ENCODE results near the gene CCNL2. TPM values are rescaled to one million over a fixed set of nuclear protein-coding genes. Genes with fewer than 3 reads are reported as not detected.
A peak's percentile ranks its signal among the peaks of the same experiment; 100 is the strongest.

Gene CCNL2
- total RNA-seq, 1 experiment from 2014 or later, result 142 TPM

DNA sequence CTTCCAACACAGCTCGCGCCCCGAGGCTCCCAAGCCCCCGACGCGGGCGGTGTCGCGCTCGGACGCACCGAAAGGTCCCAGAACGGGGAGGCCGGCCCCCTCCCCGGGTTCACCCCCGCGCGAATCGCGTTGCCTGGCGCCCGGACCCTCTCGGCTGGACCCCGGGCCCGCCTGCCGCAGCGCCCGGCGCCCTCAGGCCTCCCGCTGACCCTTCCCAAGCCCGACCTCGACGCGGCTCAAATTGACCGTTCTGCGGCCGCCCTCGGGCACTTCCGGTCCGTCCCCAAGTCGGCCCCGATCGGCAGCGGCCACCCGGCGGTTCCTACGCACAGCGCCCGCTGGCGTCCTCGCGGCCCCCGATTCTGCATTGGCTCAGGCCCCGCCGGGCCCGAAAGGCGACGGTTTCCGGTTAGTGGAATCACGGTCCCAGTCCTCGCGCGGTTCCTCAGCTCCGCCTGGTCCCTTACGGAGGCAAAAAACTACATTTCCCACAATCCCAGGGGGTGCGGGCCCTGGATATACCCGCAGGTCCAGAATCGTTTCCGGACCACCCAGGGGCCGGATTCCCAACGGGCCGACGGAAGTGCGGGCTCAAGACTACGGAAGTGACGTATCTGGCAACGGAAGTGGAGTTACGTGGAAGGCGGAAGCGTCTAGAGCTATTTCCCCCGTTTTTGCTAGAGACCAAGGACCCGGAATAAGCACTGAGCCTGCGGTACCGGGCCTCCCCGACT, 24.0 kb downstream of the CCNL2 start, which contains the start of gene AURKAIP1 (continued):
- TF ChIP-seq, protein P1, sequence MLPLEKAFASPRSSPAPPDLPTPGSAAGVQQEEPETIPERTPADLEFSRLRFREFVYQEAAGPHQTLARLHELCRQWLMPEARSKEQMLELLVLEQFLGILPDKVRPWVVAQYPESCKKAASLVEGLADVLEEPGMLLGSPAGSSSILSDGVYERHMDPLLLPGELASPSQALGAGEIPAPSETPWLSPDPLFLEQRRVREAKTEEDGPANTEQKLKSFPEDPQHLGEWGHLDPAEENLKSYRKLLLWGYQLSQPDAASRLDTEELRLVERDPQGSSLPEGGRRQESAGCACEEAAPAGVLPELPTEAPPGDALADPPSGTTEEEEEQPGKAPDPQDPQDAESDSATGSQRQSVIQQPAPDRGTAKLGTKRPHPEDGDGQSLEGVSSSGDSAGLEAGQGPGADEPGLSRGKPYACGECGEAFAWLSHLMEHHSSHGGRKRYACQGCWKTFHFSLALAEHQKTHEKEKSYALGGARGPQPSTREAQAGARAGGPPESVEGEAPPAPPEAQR (CRISPR knock-in tag; IDR thresholded peaks at IDR 0.05), result no peak
- TF ChIP-seq, protein P2, sequence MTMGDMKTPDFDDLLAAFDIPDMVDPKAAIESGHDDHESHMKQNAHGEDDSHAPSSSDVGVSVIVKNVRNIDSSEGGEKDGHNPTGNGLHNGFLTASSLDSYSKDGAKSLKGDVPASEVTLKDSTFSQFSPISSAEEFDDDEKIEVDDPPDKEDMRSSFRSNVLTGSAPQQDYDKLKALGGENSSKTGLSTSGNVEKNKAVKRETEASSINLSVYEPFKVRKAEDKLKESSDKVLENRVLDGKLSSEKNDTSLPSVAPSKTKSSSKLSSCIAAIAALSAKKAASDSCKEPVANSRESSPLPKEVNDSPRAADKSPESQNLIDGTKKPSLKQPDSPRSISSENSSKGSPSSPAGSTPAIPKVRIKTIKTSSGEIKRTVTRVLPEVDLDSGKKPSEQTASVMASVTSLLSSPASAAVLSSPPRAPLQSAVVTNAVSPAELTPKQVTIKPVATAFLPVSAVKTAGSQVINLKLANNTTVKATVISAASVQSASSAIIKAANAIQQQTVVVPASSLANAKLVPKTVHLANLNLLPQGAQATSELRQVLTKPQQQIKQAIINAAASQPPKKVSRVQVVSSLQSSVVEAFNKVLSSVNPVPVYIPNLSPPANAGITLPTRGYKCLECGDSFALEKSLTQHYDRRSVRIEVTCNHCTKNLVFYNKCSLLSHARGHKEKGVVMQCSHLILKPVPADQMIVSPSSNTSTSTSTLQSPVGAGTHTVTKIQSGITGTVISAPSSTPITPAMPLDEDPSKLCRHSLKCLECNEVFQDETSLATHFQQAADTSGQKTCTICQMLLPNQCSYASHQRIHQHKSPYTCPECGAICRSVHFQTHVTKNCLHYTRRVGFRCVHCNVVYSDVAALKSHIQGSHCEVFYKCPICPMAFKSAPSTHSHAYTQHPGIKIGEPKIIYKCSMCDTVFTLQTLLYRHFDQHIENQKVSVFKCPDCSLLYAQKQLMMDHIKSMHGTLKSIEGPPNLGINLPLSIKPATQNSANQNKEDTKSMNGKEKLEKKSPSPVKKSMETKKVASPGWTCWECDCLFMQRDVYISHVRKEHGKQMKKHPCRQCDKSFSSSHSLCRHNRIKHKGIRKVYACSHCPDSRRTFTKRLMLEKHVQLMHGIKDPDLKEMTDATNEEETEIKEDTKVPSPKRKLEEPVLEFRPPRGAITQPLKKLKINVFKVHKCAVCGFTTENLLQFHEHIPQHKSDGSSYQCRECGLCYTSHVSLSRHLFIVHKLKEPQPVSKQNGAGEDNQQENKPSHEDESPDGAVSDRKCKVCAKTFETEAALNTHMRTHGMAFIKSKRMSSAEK (CRISPR knock-in tag; IDR thresholded peaks at IDR 0.05; ENCODE audit: borderline replicate concordance), result no peak
- TF ChIP-seq TEAD1 (CRISPR knock-in tag; IDR thresholded peaks at IDR 0.05) (no peak; the same call in 1 of the 2 replicates), NR1H2 (CRISPR knock-in tag; IDR thresholded peaks at IDR 0.05) (no peak), KAT7 (CRISPR knock-in tag; IDR thresholded peaks at IDR 0.05; ENCODE audit: borderline replicate concordance) (peak; percentile 96), CREB1 (CRISPR knock-in tag; IDR thresholded peaks at IDR 0.05) (peak; percentile 23; the same call in 1 of the 2 replicates), ZNF263 (CRISPR knock-in tag; IDR thresholded peaks at IDR 0.05; ENCODE audit: low read depth) (no peak), ESRRA (CRISPR knock-in tag; IDR thresholded peaks at IDR 0.05; ENCODE audit: borderline replicate concordance) (peak; percentile 62; the same call in 1 of the 2 replicates), ZBTB21 (CRISPR knock-in tag; IDR thresholded peaks at IDR 0.05; ENCODE audit: borderline replicate concordance) (no peak), NR3C1 (CRISPR knock-in tag; conservative IDR thresholded peaks at IDR 0.05; ENCODE audit: low read depth) (no peak)
- TF ChIP-seq, protein P3, sequence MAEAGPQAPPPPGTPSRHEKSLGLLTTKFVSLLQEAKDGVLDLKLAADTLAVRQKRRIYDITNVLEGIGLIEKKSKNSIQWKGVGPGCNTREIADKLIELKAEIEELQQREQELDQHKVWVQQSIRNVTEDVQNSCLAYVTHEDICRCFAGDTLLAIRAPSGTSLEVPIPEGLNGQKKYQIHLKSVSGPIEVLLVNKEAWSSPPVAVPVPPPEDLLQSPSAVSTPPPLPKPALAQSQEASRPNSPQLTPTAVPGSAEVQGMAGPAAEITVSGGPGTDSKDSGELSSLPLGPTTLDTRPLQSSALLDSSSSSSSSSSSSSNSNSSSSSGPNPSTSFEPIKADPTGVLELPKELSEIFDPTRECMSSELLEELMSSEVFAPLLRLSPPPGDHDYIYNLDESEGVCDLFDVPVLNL (CRISPR knock-in tag; IDR thresholded peaks at IDR 0.05; ENCODE audit: borderline replicate concordance, low read depth), result no peak; the same call in 1 of the 2 replicates
- TF ChIP-seq, protein P4, sequence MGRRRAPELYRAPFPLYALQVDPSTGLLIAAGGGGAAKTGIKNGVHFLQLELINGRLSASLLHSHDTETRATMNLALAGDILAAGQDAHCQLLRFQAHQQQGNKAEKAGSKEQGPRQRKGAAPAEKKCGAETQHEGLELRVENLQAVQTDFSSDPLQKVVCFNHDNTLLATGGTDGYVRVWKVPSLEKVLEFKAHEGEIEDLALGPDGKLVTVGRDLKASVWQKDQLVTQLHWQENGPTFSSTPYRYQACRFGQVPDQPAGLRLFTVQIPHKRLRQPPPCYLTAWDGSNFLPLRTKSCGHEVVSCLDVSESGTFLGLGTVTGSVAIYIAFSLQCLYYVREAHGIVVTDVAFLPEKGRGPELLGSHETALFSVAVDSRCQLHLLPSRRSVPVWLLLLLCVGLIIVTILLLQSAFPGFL (CRISPR knock-in tag; IDR thresholded peaks at IDR 0.05; ENCODE audit: borderline replicate concordance), result peak; percentile 17; the same call in 1 of the 2 replicates
- TF ChIP-seq, protein P5, sequence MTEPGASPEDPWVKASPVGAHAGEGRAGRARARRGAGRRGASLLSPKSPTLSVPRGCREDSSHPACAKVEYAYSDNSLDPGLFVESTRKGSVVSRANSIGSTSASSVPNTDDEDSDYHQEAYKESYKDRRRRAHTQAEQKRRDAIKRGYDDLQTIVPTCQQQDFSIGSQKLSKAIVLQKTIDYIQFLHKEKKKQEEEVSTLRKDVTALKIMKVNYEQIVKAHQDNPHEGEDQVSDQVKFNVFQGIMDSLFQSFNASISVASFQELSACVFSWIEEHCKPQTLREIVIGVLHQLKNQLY (CRISPR knock-in tag; IDR thresholded peaks at IDR 0.05), result no peak
- TF ChIP-seq, protein P6, sequence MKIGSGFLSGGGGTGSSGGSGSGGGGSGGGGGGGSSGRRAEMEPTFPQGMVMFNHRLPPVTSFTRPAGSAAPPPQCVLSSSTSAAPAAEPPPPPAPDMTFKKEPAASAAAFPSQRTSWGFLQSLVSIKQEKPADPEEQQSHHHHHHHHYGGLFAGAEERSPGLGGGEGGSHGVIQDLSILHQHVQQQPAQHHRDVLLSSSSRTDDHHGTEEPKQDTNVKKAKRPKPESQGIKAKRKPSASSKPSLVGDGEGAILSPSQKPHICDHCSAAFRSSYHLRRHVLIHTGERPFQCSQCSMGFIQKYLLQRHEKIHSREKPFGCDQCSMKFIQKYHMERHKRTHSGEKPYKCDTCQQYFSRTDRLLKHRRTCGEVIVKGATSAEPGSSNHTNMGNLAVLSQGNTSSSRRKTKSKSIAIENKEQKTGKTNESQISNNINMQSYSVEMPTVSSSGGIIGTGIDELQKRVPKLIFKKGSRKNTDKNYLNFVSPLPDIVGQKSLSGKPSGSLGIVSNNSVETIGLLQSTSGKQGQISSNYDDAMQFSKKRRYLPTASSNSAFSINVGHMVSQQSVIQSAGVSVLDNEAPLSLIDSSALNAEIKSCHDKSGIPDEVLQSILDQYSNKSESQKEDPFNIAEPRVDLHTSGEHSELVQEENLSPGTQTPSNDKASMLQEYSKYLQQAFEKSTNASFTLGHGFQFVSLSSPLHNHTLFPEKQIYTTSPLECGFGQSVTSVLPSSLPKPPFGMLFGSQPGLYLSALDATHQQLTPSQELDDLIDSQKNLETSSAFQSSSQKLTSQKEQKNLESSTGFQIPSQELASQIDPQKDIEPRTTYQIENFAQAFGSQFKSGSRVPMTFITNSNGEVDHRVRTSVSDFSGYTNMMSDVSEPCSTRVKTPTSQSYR (CRISPR knock-in tag; IDR thresholded peaks at IDR 0.05), result 0 out of 2 replicates have a peak, but pooled peaks have one; percentile 69
- TF ChIP-seq, protein P7, sequence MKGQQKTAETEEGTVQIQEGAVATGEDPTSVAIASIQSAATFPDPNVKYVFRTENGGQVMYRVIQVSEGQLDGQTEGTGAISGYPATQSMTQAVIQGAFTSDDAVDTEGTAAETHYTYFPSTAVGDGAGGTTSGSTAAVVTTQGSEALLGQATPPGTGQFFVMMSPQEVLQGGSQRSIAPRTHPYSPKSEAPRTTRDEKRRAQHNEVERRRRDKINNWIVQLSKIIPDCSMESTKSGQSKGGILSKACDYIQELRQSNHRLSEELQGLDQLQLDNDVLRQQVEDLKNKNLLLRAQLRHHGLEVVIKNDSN (CRISPR knock-in tag; IDR thresholded peaks at IDR 0.05), result peak; percentile 51; the same call in 1 of the 2 replicates
- TF ChIP-seq, protein P8, sequence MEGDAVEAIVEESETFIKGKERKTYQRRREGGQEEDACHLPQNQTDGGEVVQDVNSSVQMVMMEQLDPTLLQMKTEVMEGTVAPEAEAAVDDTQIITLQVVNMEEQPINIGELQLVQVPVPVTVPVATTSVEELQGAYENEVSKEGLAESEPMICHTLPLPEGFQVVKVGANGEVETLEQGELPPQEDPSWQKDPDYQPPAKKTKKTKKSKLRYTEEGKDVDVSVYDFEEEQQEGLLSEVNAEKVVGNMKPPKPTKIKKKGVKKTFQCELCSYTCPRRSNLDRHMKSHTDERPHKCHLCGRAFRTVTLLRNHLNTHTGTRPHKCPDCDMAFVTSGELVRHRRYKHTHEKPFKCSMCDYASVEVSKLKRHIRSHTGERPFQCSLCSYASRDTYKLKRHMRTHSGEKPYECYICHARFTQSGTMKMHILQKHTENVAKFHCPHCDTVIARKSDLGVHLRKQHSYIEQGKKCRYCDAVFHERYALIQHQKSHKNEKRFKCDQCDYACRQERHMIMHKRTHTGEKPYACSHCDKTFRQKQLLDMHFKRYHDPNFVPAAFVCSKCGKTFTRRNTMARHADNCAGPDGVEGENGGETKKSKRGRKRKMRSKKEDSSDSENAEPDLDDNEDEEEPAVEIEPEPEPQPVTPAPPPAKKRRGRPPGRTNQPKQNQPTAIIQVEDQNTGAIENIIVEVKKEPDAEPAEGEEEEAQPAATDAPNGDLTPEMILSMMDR (IDR thresholded peaks at IDR 0.05), result no peak
- TF ChIP-seq, protein P9, sequence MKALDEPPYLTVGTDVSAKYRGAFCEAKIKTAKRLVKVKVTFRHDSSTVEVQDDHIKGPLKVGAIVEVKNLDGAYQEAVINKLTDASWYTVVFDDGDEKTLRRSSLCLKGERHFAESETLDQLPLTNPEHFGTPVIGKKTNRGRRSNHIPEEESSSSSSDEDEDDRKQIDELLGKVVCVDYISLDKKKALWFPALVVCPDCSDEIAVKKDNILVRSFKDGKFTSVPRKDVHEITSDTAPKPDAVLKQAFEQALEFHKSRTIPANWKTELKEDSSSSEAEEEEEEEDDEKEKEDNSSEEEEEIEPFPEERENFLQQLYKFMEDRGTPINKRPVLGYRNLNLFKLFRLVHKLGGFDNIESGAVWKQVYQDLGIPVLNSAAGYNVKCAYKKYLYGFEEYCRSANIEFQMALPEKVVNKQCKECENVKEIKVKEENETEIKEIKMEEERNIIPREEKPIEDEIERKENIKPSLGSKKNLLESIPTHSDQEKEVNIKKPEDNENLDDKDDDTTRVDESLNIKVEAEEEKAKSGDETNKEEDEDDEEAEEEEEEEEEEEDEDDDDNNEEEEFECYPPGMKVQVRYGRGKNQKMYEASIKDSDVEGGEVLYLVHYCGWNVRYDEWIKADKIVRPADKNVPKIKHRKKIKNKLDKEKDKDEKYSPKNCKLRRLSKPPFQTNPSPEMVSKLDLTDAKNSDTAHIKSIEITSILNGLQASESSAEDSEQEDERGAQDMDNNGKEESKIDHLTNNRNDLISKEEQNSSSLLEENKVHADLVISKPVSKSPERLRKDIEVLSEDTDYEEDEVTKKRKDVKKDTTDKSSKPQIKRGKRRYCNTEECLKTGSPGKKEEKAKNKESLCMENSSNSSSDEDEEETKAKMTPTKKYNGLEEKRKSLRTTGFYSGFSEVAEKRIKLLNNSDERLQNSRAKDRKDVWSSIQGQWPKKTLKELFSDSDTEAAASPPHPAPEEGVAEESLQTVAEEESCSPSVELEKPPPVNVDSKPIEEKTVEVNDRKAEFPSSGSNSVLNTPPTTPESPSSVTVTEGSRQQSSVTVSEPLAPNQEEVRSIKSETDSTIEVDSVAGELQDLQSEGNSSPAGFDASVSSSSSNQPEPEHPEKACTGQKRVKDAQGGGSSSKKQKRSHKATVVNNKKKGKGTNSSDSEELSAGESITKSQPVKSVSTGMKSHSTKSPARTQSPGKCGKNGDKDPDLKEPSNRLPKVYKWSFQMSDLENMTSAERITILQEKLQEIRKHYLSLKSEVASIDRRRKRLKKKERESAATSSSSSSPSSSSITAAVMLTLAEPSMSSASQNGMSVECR (CRISPR knock-in tag; IDR thresholded peaks at IDR 0.05; ENCODE audit: borderline replicate concordance), result peak; percentile 85; the same call in 1 of the 2 replicates

Measured in WTC11 (cell line).